Lower lobe of right lung (tissue), 2 donors: ENCODE data around the gene OR10R2. TPM values are rescaled to one million over a fixed set of nuclear protein-coding genes. Genes with fewer than 3 reads are reported as not detected.

Experiments
- ATAC-seq, 2 donors: fragments of 200-7000 bp; cut with Tn5 transposase; one replicate each; pipeline ENCODE4 v1.9.1; 2020 to 2022; ENCODE audit warnings: mild to moderate bottlenecking in 2 of 2, moderate library complexity in 2 of 2
- DNase-seq: peaks from one replicate; pipeline ENCODE4 v3.0.0-alpha.2; 2020
- H3K27ac ChIP-seq: fragments of 200-600 bp; one replicate; pipeline ENCODE4 v1.8.0; 2022
- H3K27me3 ChIP-seq: fragments of 200-600 bp; one replicate; pipeline ENCODE4 v1.8.0; 2022; ENCODE audit warnings: low read depth
- H3K36me3 ChIP-seq: fragments of 200-600 bp; one replicate; pipeline ENCODE4 v1.8.0; 2022; ENCODE audit warnings: mild to moderate bottlenecking
- H3K4me1 ChIP-seq: fragments of 200-600 bp; one replicate; pipeline ENCODE4 v1.8.0; 2022
- H3K4me3 ChIP-seq: fragments of 200-600 bp; one replicate; pipeline ENCODE4 v1.8.0; 2022; ENCODE audit warnings: mild to moderate bottlenecking
- H3K9me3 ChIP-seq: fragments of 200-600 bp; one replicate; pipeline ENCODE4 v1.8.0; 2022
- intact Hi-C: fragments of 100-400 bp; cut with DNase I; formaldehyde crosslinking; loops from one replicate; pipeline ENCODE4 v1.11.0; 2022
- total RNA-seq: library from RNA; stranded (reverse); fragmentation: NEBNext Ultra II Directional; extraction: Animal tissue kit (Norgen Biotek cat#: 25700); gene quantifications from one replicate; pipeline ENCODE4 v1.2.1, GENCODE V29; 2021
- TF ChIP-seq, protein P1 (sequence below): fragments of 200-600 bp; IDR thresholded peaks from one replicate; pipeline ENCODE4 v1.8.0; 2022; ENCODE audit warnings: antibody characterized with exemption, mild to moderate bottlenecking
- donor health status: DM: no; HTN: yes; CAD: no; lungs with severe emphysema.

OR10R2 gene
- total RNA-seq, 1 donor from 2014 or later = not detected

- peak in 1 of 2 donors; percentile 52 for ATAC-seq
- Histone ChIP-seq H3K27me3 (no peaks in the 10 kb centered on the region), H3K27ac (no peak overlapping the region), H3K4me3 (no peak overlapping the region), H3K9me3 (no peaks in the 10 kb centered on the region), H3K36me3 (no peaks in the 10 kb centered on the region), H3K4me1 (no peaks in the 10 kb centered on the region)
- TF ChIP-seq, protein P1, sequence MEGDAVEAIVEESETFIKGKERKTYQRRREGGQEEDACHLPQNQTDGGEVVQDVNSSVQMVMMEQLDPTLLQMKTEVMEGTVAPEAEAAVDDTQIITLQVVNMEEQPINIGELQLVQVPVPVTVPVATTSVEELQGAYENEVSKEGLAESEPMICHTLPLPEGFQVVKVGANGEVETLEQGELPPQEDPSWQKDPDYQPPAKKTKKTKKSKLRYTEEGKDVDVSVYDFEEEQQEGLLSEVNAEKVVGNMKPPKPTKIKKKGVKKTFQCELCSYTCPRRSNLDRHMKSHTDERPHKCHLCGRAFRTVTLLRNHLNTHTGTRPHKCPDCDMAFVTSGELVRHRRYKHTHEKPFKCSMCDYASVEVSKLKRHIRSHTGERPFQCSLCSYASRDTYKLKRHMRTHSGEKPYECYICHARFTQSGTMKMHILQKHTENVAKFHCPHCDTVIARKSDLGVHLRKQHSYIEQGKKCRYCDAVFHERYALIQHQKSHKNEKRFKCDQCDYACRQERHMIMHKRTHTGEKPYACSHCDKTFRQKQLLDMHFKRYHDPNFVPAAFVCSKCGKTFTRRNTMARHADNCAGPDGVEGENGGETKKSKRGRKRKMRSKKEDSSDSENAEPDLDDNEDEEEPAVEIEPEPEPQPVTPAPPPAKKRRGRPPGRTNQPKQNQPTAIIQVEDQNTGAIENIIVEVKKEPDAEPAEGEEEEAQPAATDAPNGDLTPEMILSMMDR = peak; percentile 64
- intact Hi-C loops = no loop called here
- DNase-seq = no peak
Observed at GRCh38 chr1:158527190-158527815, 55.3 kb downstream of the OR10R2 start.

Other genes starting within 250 kb of the OR10R2 start
- 2.3 TPM for gene CD1A, start 217.8 kb upstream of the OR10R2 start, total RNA-seq
- 3.0 TPM for gene CD1C, start 182.3 kb upstream of the OR10R2 start, total RNA-seq
- gene CD1B, start 140.7 kb upstream of the OR10R2 start, total RNA-seq = not detected
- gene CD1E, start 118.3 kb upstream of the OR10R2 start, total RNA-seq = 2.6 TPM
- gene OR10T2, start 72.8 kb upstream of the OR10R2 start, total RNA-seq = not detected
- gene OR10K2, start 46.0 kb upstream of the OR10R2 start, total RNA-seq = not detected
- not detected for gene OR10K1, start 10.4 kb upstream of the OR10R2 start, total RNA-seq
- gene OR6Y1, start 82.2 kb downstream of the OR10R2 start, total RNA-seq = not detected
- not detected for gene OR6P1, start 98.4 kb downstream of the OR10R2 start, total RNA-seq
- not detected for gene OR10X1, start 107.7 kb downstream of the OR10R2 start, total RNA-seq
- not detected for gene OR10Z1, start 133.0 kb downstream of the OR10R2 start, total RNA-seq
- 0.50 TPM for gene SPTA1, start 214.5 kb downstream of the OR10R2 start, total RNA-seq
- not detected for gene OR6K2, start 228.4 kb downstream of the OR10R2 start, total RNA-seq
- 2.2 TPM for gene OR6K3, start 248.5 kb downstream of the OR10R2 start, total RNA-seq